ENCODE data around the gene MBD5.

Gene MBD5

GRCh38 chr2:148555622-148556294 lies 534.9 kb downstream of the MBD5 start:
- DNase-seq (ENCODE audit: low read depth): no peak
- no peak overlapping the region for H3K4me3 ChIP-seq (replicated peaks; ENCODE audit: low read depth, low read length)
- no peak for TF ChIP-seq CTCF (IDR thresholded peaks at IDR 0.05; ENCODE audit: low read length, missing control alignments)

- no peak for DNase-seq (ENCODE audit: low read depth)
- no peak for TF ChIP-seq CTCF (IDR thresholded peaks at IDR 0.05; ENCODE audit: low read length, missing control alignments)
- H3K4me3 ChIP-seq (replicated peaks; ENCODE audit: low read depth, low read length): no peak overlapping the region
Observed at GRCh38 chr2:148557844-148558436, 537.0 kb downstream of the MBD5 start.

GRCh38 chr2:148560496-148560895 lies 539.6 kb downstream of the MBD5 start:
- H3K4me3 ChIP-seq (replicated peaks; ENCODE audit: low read depth, low read length): no peak overlapping the region
- DNase-seq (ENCODE audit: low read depth): no peak
- TF ChIP-seq CTCF (IDR thresholded peaks at IDR 0.05; ENCODE audit: low read length, missing control alignments): no peak

- no peak for DNase-seq (ENCODE audit: low read depth)
- H3K4me3 ChIP-seq (replicated peaks; ENCODE audit: low read depth, low read length): no peak overlapping the region
- no peak for TF ChIP-seq CTCF (IDR thresholded peaks at IDR 0.05; ENCODE audit: low read length, missing control alignments)
Observed at GRCh38 chr2:148561389-148561788, 540.5 kb downstream of the MBD5 start.

GRCh38 chr2:148565272-148565894 lies 544.5 kb downstream of the MBD5 start:
- TF ChIP-seq CTCF (IDR thresholded peaks at IDR 0.05; ENCODE audit: low read length, missing control alignments): peak; percentile 32
- H3K4me3 ChIP-seq (replicated peaks; ENCODE audit: low read depth, low read length): no peak overlapping the region
- peak; percentile 17 for DNase-seq (ENCODE audit: low read depth)
